Neuronal stem cell (in vitro differentiated cells): ENCODE data around the gene CCDC57.
A peak's percentile ranks its signal among the peaks of the same experiment; 100 is the strongest.

Experiments
- DNase-seq: peaks from one replicate; pipeline ENCODE4 v3.0.0-alpha.2; 2013; ENCODE audit warnings: low spot score
- H2AFZ ChIP-seq: one replicate; pipeline ENCODE4 v1.6.1; 2013; ENCODE audit warnings: mild to moderate bottlenecking, low read length, inconsistent platforms
- H2AK5ac ChIP-seq: 2 replicates; pipeline ENCODE4 v1.6.1; 2013; ENCODE audit warnings: low read depth, mild to moderate bottlenecking, inconsistent platforms, low read length, moderate library complexity, mixed read lengths
- H2BK120ac ChIP-seq: 2 replicates; pipeline ENCODE4 v1.6.1; 2013; ENCODE audit warnings: low read depth, mild to moderate bottlenecking, inconsistent platforms, low read length, moderate library complexity, mixed read lengths
- H2BK12ac ChIP-seq: one replicate; pipeline ENCODE4 v1.6.1; 2013; ENCODE audit warnings: low read length, inconsistent platforms
- H2BK15ac ChIP-seq: 2 replicates; pipeline ENCODE4 v1.6.1; 2013; ENCODE audit warnings: mild to moderate bottlenecking, low read length, inconsistent platforms, mixed read lengths
- H2BK5ac ChIP-seq: one replicate; pipeline ENCODE4 v1.6.1; 2013; ENCODE audit warnings: inconsistent platforms, mild to moderate bottlenecking, low read length, moderate library complexity
- H3K14ac ChIP-seq: one replicate; pipeline ENCODE4 v1.6.1; 2013; ENCODE audit warnings: low read length, inconsistent platforms
- H3K18ac ChIP-seq: 2 replicates; pipeline ENCODE4 v1.6.1; 2013; ENCODE audit warnings: low read length, inconsistent platforms
- H3K23ac ChIP-seq: 2 replicates; pipeline ENCODE4 v1.6.1; 2013; ENCODE audit warnings: low read depth, mild to moderate bottlenecking, mixed read lengths, low read length, inconsistent platforms; ENCODE audit not compliant: poor library complexity
- H3K27ac ChIP-seq: replicated peaks from 3 replicates; pipeline ENCODE4 v1.5.1; 2013; ENCODE audit warnings: low read length, inconsistent platforms
- H3K27me3 ChIP-seq, 3 experiments: 2 replicates each; pipeline ENCODE4 v1.6.1; 2013; ENCODE audit warnings: low read length in 3 of 3, mild to moderate bottlenecking in 2 of 3, inconsistent platforms in 1 of 3, low read depth in 1 of 3, mixed read lengths in 1 of 3, moderate library complexity in 1 of 3; ENCODE audit not compliant: control insufficient read depth in 3 of 3, insufficient read depth in 3 of 3
- H3K36me3 ChIP-seq, 2 donors: replicated peaks in 1 of 2; 2 replicates each; pipeline ENCODE4 v1.6.1; 2013; ENCODE audit warnings: low read length in 2 of 2; ENCODE audit not compliant: control insufficient read depth in 2 of 2, insufficient read depth in 2 of 2
- H3K4ac ChIP-seq: 2 replicates; pipeline ENCODE4 v1.6.1; 2013; ENCODE audit warnings: inconsistent platforms, mild to moderate bottlenecking, low read length, moderate library complexity
- H3K4me1 ChIP-seq, 2 donors: 1 replicate in 1 of 2; 2 replicates in 1 of 2; pipeline ENCODE4 v1.6.1; 2013; ENCODE audit warnings: low read length in 2 of 2, low read depth in 1 of 2; ENCODE audit not compliant: control insufficient read depth in 2 of 2, insufficient read depth in 1 of 2
- H3K4me2 ChIP-seq: one replicate; pipeline ENCODE4 v1.6.1; 2013; ENCODE audit warnings: mild to moderate bottlenecking, low read length, inconsistent platforms; ENCODE audit not compliant: insufficient read depth, poor library complexity, severe bottlenecking
- H3K4me3 ChIP-seq, 2 donors: 2 replicates each; pipeline ENCODE4 v1.5.1; 2013; ENCODE audit warnings: low read length in 2 of 2, mild to moderate bottlenecking in 2 of 2, inconsistent platforms in 1 of 2, moderate library complexity in 1 of 2
- H3K79me1 ChIP-seq: one replicate; pipeline ENCODE4 v1.6.1; 2013; ENCODE audit warnings: low read depth, mild to moderate bottlenecking, inconsistent platforms, low read length, moderate library complexity
- H3K9ac ChIP-seq: one replicate; pipeline ENCODE4 v1.6.1; 2013; ENCODE audit warnings: mild to moderate bottlenecking, low read depth, low read length, inconsistent platforms; ENCODE audit not compliant: poor library complexity
- H3K9me3 ChIP-seq, 2 donors: replicated peaks in 1 of 2; 2 replicates each; pipeline versions ENCODE3 to v1.6.1; 2013; ENCODE audit warnings: low read length in 2 of 2, mild to moderate bottlenecking in 2 of 2, inconsistent platforms in 1 of 2, low read depth in 1 of 2, mixed read lengths in 1 of 2, moderate library complexity in 1 of 2; ENCODE audit not compliant: control insufficient read depth in 2 of 2, insufficient read depth in 1 of 2
- H4K8ac ChIP-seq: one replicate; pipeline ENCODE4 v1.6.1; 2013; ENCODE audit warnings: low read depth, mild to moderate bottlenecking, inconsistent platforms, low read length, moderate library complexity
- H4K91ac ChIP-seq: one replicate; pipeline ENCODE4 v1.6.1; 2013; ENCODE audit warnings: low read length, low read depth, mild to moderate bottlenecking, inconsistent platforms; ENCODE audit not compliant: poor library complexity
- WGBS, 2 donors: extraction: QIAGEN DNeasy Blood & Tissue Kit; methylation state at CpG; one replicate each; pipeline ENCODE4 v1.1.7; 2013; ENCODE audit warnings: missing lambda C conversion rate in 2 of 2, mixed read lengths in 1 of 2; ENCODE audit not compliant: insufficient read length in 2 of 2, insufficient replicate concordance in 1 of 2; ENCODE audit errors: extremely low coverage in 2 of 2; 5-methylcytosine and 5-hydroxymethylcytosine counted together

The CCDC57 gene

GRCh38 chr17:82113422-82113821 lies 99.2 kb downstream of the CCDC57 start:
- Histone ChIP-seq H2BK15ac (no peak overlapping the region), H2AK5ac (peak overlapping the region; percentile 52), H3K4me3 (no peak overlapping the region), H3K23ac (no peak overlapping the region), H3K79me1 (peaks cover 3% of the 10 kb centered on the region), H2BK120ac (no peak overlapping the region), H3K27ac (no peak overlapping the region), H3K4me2 (no peak overlapping the region), H3K36me3 (peaks cover 8 to 20% of the 10 kb centered on the region in 2 donors), H3K4ac (no peak overlapping the region), H3K27me3 (no peaks in the 10 kb centered on the region), H3K9me3 (no peaks in the 10 kb centered on the region), H3K9ac (peak overlapping the region; percentile 24), H3K14ac (no peak overlapping the region), H3K18ac (peak overlapping the region; percentile 38), H2AFZ (no peak overlapping the region), H2BK5ac (peak overlapping the region; percentile 82), H4K8ac (no peak overlapping the region), H2BK12ac (peak overlapping the region; percentile 73), H4K91ac (no peak overlapping the region), H3K4me1 (peaks cover 14 to 15% of the 10 kb centered on the region in 2 donors)
- WGBS, 2 donors: no CpG with 5 or more reads among the region's 9 CpGs
- no peak for DNase-seq

GRCh38 chr17:82112914-82113311 lies 99.7 kb downstream of the CCDC57 start:
- H2BK15ac ChIP-seq: no peak overlapping the region
- peaks cover 9 to 10% of the 10 kb centered on the region in 2 donors for H3K4me1 ChIP-seq
- H3K18ac ChIP-seq: no peak overlapping the region
- H3K9ac ChIP-seq: no peak overlapping the region
- H4K8ac ChIP-seq: no peak overlapping the region
- H2BK12ac ChIP-seq: no peak overlapping the region
- H2BK5ac ChIP-seq: no peak overlapping the region
- no peak overlapping the region for H3K14ac ChIP-seq
- H2AK5ac ChIP-seq: no peak overlapping the region
- H3K23ac ChIP-seq: no peak overlapping the region
- DNase-seq: no peak
- H2BK120ac ChIP-seq: no peak overlapping the region
- H3K4ac ChIP-seq: no peak overlapping the region
- H3K27ac ChIP-seq: no peak overlapping the region
- no peaks in the 10 kb centered on the region for H3K9me3 ChIP-seq
- H3K27me3 ChIP-seq: no peaks in the 10 kb centered on the region
- WGBS, 2 donors: no CpG with 5 or more reads among the region's 6 CpGs
- H4K91ac ChIP-seq: no peak overlapping the region
- H2AFZ ChIP-seq: no peak overlapping the region
- H3K36me3 ChIP-seq: peaks cover 8 to 25% of the 10 kb centered on the region in 2 donors
- no peak overlapping the region for H3K4me2 ChIP-seq
- H3K79me1 ChIP-seq: peaks cover 3% of the 10 kb centered on the region
- H3K4me3 ChIP-seq: no peak overlapping the region

GRCh38 chr17:82112181-82112913 lies 100.3 kb downstream of the CCDC57 start:
- H4K91ac ChIP-seq: no peak overlapping the region
- no peak overlapping the region for H2BK15ac ChIP-seq
- H3K27me3 ChIP-seq: no peaks in the 10 kb centered on the region
- H2AFZ ChIP-seq: no peak overlapping the region
- no peak overlapping the region for H2BK12ac ChIP-seq
- no peak overlapping the region for H2BK120ac ChIP-seq
- peaks cover 3% of the 10 kb centered on the region for H3K79me1 ChIP-seq
- H3K4me1 ChIP-seq: peaks cover 3 to 8% of the 10 kb centered on the region in 2 donors
- no peak overlapping the region for H3K14ac ChIP-seq
- H4K8ac ChIP-seq: no peak overlapping the region
- no peak for DNase-seq
- H3K36me3 ChIP-seq: peaks cover 8 to 27% of the 10 kb centered on the region in 2 donors
- H3K18ac ChIP-seq: no peak overlapping the region
- H2AK5ac ChIP-seq: no peak overlapping the region
- H2BK5ac ChIP-seq: no peak overlapping the region
- no peaks in the 10 kb centered on the region for H3K9me3 ChIP-seq
- no peak overlapping the region for H3K27ac ChIP-seq
- H3K4ac ChIP-seq: no peak overlapping the region
- no peak overlapping the region for H3K23ac ChIP-seq
- no peak overlapping the region for H3K4me2 ChIP-seq
- H3K4me3 ChIP-seq: no peak overlapping the region
- no peak overlapping the region for H3K9ac ChIP-seq
- no CpG with 5 or more reads among the region's 18 CpGs for WGBS, 2 donors

- Histone ChIP-seq H3K4ac (no peak overlapping the region), H3K79me1 (peaks cover 3% of the 10 kb centered on the region), H3K18ac (no peak overlapping the region), H2BK15ac (no peak overlapping the region), H4K8ac (no peak overlapping the region), H2AFZ (no peak overlapping the region), H2AK5ac (no peak overlapping the region), H3K27ac (no peak overlapping the region), H3K9ac (no peak overlapping the region), H3K4me3 (no peak overlapping the region), H3K4me1 (peaks cover 10 to 11% of the 10 kb centered on the region in 2 donors), H3K4me2 (no peak overlapping the region), H3K23ac (no peak overlapping the region), H4K91ac (no peak overlapping the region), H3K36me3 (peaks cover 8 to 27% of the 10 kb centered on the region in 2 donors), H3K27me3 (no peaks in the 10 kb centered on the region), H2BK120ac (no peak overlapping the region), H3K14ac (no peak overlapping the region), H2BK5ac (no peak overlapping the region), H3K9me3 (no peaks in the 10 kb centered on the region), H2BK12ac (no peak overlapping the region)
- WGBS, 2 donors: no CpG with 5 or more reads among the region's 3 CpGs
- DNase-seq: no peak
These were observed 102.3 kb downstream of the CCDC57 start for GRCh38 chr17:82110298-82110697.
